HepG2 (cell line): ENCODE data around the gene TMCO2. TPM values are rescaled to one million over a fixed set of nuclear protein-coding genes. Genes with fewer than 3 reads are reported as not detected.

ENCODE experiments used
- KIAA2018 ChIP-seq: sonication (generic); formaldehyde crosslinking; IDR thresholded peaks from 2 replicates; pipeline ENCODE4 v1.5.0; 2020; ENCODE audit warnings: mild to moderate bottlenecking, missing genetic modification reagents, borderline replicate concordance
- polyA plus RNA-seq, 8 experiments: library from polyadenylated mRNA; depleted of rRNA in 3 of 8; stranded (reverse) in 7 of 8; unstranded in 1 of 8; fragments of >200 nt; fragmentation: Illumina TruSeq in 4 of 8; extraction: Trizol in 4 of 8; gene quantifications; 2 replicates each; pipeline versions ENCODE4 v1.2.1 to v1.2.3, GENCODE V29; 2011 to 2016; ENCODE audit warnings: low read depth in 4 of 8, missing spikeins in 1 of 8, mixed read lengths in 1 of 8; ENCODE audit not compliant: insufficient read depth in 1 of 8
- total RNA-seq, 5 experiments: library from RNA; depleted of rRNA; stranded (reverse); fragments of >200 nt; fragmentation: Illumina TruSeq; extraction: Trizol; gene quantifications; 2 replicates each; pipeline ENCODE4 v1.2.3, GENCODE V29; 2016; ENCODE audit warnings: low read depth in 1 of 5
- TF ChIP-seq, protein P1 (sequence below): sonication (generic); formaldehyde crosslinking; IDR thresholded peaks from 2 replicates; pipeline ENCODE4 v1.4.0; 2020; ENCODE audit warnings: missing genetic modification reagents, borderline replicate concordance

TMCO2 gene
- total and polyA plus RNA-seq, 2 of the 13 experiments (the other 11 are each of a cell fraction or from before 2014, with no cell fraction given): not detected

- no peak for TF ChIP-seq KIAA2018
- TF ChIP-seq, protein P1, sequence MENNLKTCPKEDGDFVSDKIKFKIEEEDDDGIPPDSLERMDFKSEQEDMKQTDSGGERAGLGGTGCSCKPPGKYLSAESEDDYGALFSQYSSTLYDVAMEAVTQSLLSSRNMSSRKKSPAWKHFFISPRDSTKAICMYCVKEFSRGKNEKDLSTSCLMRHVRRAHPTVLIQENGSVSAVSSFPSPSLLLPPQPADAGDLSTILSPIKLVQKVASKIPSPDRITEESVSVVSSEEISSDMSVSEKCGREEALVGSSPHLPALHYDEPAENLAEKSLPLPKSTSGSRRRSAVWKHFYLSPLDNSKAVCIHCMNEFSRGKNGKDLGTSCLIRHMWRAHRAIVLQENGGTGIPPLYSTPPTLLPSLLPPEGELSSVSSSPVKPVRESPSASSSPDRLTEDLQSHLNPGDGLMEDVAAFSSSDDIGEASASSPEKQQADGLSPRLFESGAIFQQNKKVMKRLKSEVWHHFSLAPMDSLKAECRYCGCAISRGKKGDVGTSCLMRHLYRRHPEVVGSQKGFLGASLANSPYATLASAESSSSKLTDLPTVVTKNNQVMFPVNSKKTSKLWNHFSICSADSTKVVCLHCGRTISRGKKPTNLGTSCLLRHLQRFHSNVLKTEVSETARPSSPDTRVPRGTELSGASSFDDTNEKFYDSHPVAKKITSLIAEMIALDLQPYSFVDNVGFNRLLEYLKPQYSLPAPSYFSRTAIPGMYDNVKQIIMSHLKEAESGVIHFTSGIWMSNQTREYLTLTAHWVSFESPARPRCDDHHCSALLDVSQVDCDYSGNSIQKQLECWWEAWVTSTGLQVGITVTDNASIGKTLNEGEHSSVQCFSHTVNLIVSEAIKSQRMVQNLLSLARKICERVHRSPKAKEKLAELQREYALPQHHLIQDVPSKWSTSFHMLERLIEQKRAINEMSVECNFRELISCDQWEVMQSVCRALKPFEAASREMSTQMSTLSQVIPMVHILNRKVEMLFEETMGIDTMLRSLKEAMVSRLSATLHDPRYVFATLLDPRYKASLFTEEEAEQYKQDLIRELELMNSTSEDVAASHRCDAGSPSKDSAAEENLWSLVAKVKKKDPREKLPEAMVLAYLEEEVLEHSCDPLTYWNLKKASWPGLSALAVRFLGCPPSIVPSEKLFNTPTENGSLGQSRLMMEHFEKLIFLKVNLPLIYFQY: no peak
Measured at GRCh38 chr1:40256401-40257084, 8.8 kb downstream of the TMCO2 start (continued).
